HepG2 (cell line): ENCODE results near the gene ESPNL.

Source experiments
- GLI4 ChIP-seq: sonication (generic); formaldehyde crosslinking; IDR thresholded peaks from 2 replicates; pipeline ENCODE4 v1.5.1; 2020; ENCODE audit warnings: missing genetic modification reagents, mild to moderate bottlenecking, moderate library complexity, borderline replicate concordance
- IRX3 ChIP-seq: sonication (generic); formaldehyde crosslinking; IDR thresholded peaks from 2 replicates; pipeline ENCODE4 v1.8.1; 2023; ENCODE audit warnings: mild to moderate bottlenecking, low read depth, missing genetic modification reagents, borderline replicate concordance
- ZNF674 ChIP-seq: sonication (generic); formaldehyde crosslinking; IDR thresholded peaks from 2 replicates; pipeline ENCODE4 v1.5.0; 2020; ENCODE audit warnings: low read depth, mild to moderate bottlenecking, missing genetic modification reagents

GRCh38 chr2:238091436-238092060 is 8.6 kb upstream of the ESPNL start:
- TF ChIP-seq ZNF674 (CRISPR knock-in tag) (no peak), IRX3 (CRISPR knock-in tag) (no peak), GLI4 (CRISPR knock-in tag) (no peak)
